ENCODE data around the gene KLHDC8A. TPM values are rescaled to one million over a fixed set of nuclear protein-coding genes. Genes with fewer than 3 reads are reported as not detected.

KLHDC8A gene
- total and polyA plus RNA-seq, 2 of the 4 experiments (the other 2 are of a cell fraction), result not detected

DNA sequence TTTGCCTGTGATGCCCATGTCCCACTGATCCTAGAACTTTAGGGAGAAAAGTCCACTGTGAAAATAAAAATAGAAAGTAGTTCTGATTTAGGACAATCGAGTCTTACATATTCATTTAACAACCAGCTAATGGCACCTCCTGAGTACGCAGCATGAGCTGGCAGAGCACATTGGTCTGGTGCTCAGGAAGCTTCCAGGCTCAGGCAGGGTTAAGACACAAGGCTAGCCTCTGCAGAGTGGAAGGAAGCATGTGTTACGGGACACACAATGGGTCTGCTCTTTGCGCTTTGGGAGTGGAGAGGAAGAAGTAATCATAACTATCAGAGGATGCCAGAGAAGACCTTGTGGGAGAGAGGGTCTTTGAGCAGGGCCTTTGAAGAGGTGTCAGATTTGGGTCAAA is 4.2 kb upstream of the KLHDC8A start:
- DNase-seq (no peak), ATAC-seq (ENCODE audit: low read depth) (no peak)
- Histone ChIP-seq H3K79me1 (ENCODE audit: low read depth in 1 of 2, low read length in 2 of 2) (no peaks in the 10 kb centered on the region), H3K9ac (ENCODE audit: low read depth, low read length) (no peak overlapping the region), H3K27me3 (ENCODE audit: control insufficient read depth, insufficient read depth, low read length) (peaks cover 42% of the 10 kb centered on the region), H2BK5ac (ENCODE audit: low read depth, low read length, poor library complexity, severe bottlenecking) (no peak overlapping the region), H3K4me1 (ENCODE audit: control insufficient read depth, insufficient read depth, low read length) (no peaks in the 10 kb centered on the region), H3K4me2 (ENCODE audit: low read depth, low read length) (no peak overlapping the region), H3K27ac (ENCODE audit: insufficient read depth, low read length) (no peak overlapping the region), H3K14ac (replicated peaks; ENCODE audit: low read depth, low read length) (no peak overlapping the region), H2BK20ac (ENCODE audit: low read depth, low read length) (no peak overlapping the region), H4K5ac (ENCODE audit: low read depth, low read length) (no peak overlapping the region), H2BK15ac (ENCODE audit: low read depth, low read length) (no peak overlapping the region), H3K4me3 (ENCODE audit: insufficient read depth, low read depth, low read length) (no peak overlapping the region), H3K36me3 (ENCODE audit: control insufficient read depth, insufficient read depth, low read length) (no peaks in the 10 kb centered on the region), H3K4ac (ENCODE audit: low read depth, low read length) (no peak overlapping the region), H3K23ac (ENCODE audit: low read depth, low read length) (no peak overlapping the region), H3K9me1 (ENCODE audit: insufficient read depth, low read length) (no peaks in the 10 kb centered on the region), H2AK9ac (replicated peaks; ENCODE audit: low read depth, low read length, poor library complexity) (no peak overlapping the region), H3K56ac (ENCODE audit: extremely low read depth, insufficient read depth, low read length) (no peak overlapping the region), H3K18ac (ENCODE audit: low read depth, low read length) (no peak overlapping the region), H4K91ac (ENCODE audit: insufficient read depth, low read depth, low read length) (no peak overlapping the region), H4K8ac (ENCODE audit: low read depth in 2 of 2, low read length in 2 of 2) (no peak overlapping the region), H3K9me3 (ENCODE audit: control insufficient read depth, insufficient read depth, low read length) (no peaks in the 10 kb centered on the region), H4K20me1 (ENCODE audit: insufficient read depth, low read length) (no peaks in the 10 kb centered on the region), H2AK5ac (ENCODE audit: low read depth, low read length) (no peak overlapping the region), H2BK120ac (ENCODE audit: low read depth, low read length) (no peak overlapping the region), H2AFZ (replicated peaks; ENCODE audit: low read length, poor library complexity) (no peak overlapping the region)
- ChIA-PET CTCF (interaction anchor here (1.9 kb wide), 1 partner anchor 70 kb away, joined by 7 read pairs; no protein-coding TSS in a partner anchor), POLR2A (ENCODE audit: unreplicated experiment) (no interaction called here)
- dilution Hi-C loops (cut with HindIII; ENCODE audit: low sequenced_read_pairs, unreplicated experiment), result no loop called here
- 100% methylated on average over 1 of the region's 4 CpGs; no CpG with 5 or more reads in 1 of the 2 experiments for whole genome bisulfite sequencing, 2 experiments (ENCODE audit: extremely low coverage in 2 of 2, insufficient read length in 1 of 2)
- no TSS peak for BruUV-seq (replicated peaks)
- intact Hi-C loops (cut with micrococcal nuclease), result no loop called here
- in situ Hi-C loops (cut with MboI; ENCODE audit: low sequenced_read_pairs), result no loop called here
- TF ChIP-seq MAZ (IDR thresholded peaks at IDR 0.05; ENCODE audit: borderline replicate concordance, low read depth, low read length) (no peak), CEBPB (IDR thresholded peaks at IDR 0.05; ENCODE audit: low read depth, low read length) (no peak), MAFK (IDR thresholded peaks at IDR 0.05; ENCODE audit: low read depth, low read length) (no peak), FOS (IDR thresholded peaks at IDR 0.05; ENCODE audit: low read depth, low read length) (no peak), RCOR1 (IDR thresholded peaks at IDR 0.05; ENCODE audit: insufficient replicate concordance, low read length) (no peak), MXI1 (IDR thresholded peaks at IDR 0.05; ENCODE audit: borderline replicate concordance, low read depth, low read length) (no peak), CHD1 (IDR thresholded peaks at IDR 0.05; ENCODE audit: low read depth, low read length) (no peak), ELK1 (IDR thresholded peaks at IDR 0.05; ENCODE audit: borderline replicate concordance, low read depth, low read length) (no peak), SMC3 (IDR thresholded peaks at IDR 0.05; ENCODE audit: low read depth, low read length) (no peak), POLR2A (IDR thresholded peaks at IDR 0.05; ENCODE audit: low read depth, low read length) (no peak), RAD21 (IDR thresholded peaks at IDR 0.05; ENCODE audit: low read length) (no peak), USF2 (IDR thresholded peaks at IDR 0.05; ENCODE audit: low read depth, low read length) (no peak), RFX5 (IDR thresholded peaks at IDR 0.05; ENCODE audit: low read depth, low read length) (no peak)
- TF ChIP-seq, protein P1, sequence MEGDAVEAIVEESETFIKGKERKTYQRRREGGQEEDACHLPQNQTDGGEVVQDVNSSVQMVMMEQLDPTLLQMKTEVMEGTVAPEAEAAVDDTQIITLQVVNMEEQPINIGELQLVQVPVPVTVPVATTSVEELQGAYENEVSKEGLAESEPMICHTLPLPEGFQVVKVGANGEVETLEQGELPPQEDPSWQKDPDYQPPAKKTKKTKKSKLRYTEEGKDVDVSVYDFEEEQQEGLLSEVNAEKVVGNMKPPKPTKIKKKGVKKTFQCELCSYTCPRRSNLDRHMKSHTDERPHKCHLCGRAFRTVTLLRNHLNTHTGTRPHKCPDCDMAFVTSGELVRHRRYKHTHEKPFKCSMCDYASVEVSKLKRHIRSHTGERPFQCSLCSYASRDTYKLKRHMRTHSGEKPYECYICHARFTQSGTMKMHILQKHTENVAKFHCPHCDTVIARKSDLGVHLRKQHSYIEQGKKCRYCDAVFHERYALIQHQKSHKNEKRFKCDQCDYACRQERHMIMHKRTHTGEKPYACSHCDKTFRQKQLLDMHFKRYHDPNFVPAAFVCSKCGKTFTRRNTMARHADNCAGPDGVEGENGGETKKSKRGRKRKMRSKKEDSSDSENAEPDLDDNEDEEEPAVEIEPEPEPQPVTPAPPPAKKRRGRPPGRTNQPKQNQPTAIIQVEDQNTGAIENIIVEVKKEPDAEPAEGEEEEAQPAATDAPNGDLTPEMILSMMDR (conservative IDR thresholded peaks at IDR 0.05; ENCODE audit: low read depth, low read length), result no peak

Measured in IMR-90 (cell line).